K562 (cell line): ENCODE data around the gene IL4R. TPM values are rescaled to one million over a fixed set of nuclear protein-coding genes. Genes with fewer than 3 reads are reported as not detected.

Source experiments
- ATAC-seq: fragments of 200-7000 bp; cut with Tn5 transposase; 3 replicates; pipeline ENCODE4 v1.9.1; 2020; ENCODE audit warnings: moderate library complexity
- BruUV-seq: library from RNA; stranded (reverse); fragments of 400-500 nt; replicated peaks from 2 replicates; lab custom pipeline; 2021; lab: Mats Ljungman, UMichigan
- CTCF ChIA-PET: fragments of 300-600 bp; formaldehyde crosslinking; extraction: SDS; loops from one replicate; lab custom pipeline; 2021; ENCODE audit warnings: low intra/inter-chr PET ratio; lab: Yijun Ruan, JAX
- POLR2A ChIA-PET: fragments of 300-600, 350-650 bp; sonication (Branson Sonifier 250); formaldehyde crosslinking; extraction: SDS; loops from one replicate; lab custom pipeline; 2021; ENCODE audit warnings: antibody characterized with exemption, inconsistent platforms; lab: Yijun Ruan, JAX
- DNase-seq, 4 experiments: peaks; one replicate each; pipeline versions ENCODE4 v3.0.0 to v3.0.0-alpha.2; 2011 to 2018; ENCODE audit warnings: low spot score in 3 of 4, mixed read lengths in 3 of 4; ENCODE audit errors: extremely low read depth in 1 of 4
- FAIRE-seq: peaks from 2 replicates; lab custom pipeline; 2011; peaks lifted over from hg19 to GRCh38; lab: Jason Lieb, UNC
- H2AFZ ChIP-seq: 2 replicates; pipeline ENCODE4 v1.6.0; 2011; ENCODE audit warnings: low read depth, low read length, control low read depth, inconsistent platforms
- H3K27ac ChIP-seq: fragments of 200-600 bp; 3 replicates; pipeline ENCODE4 v1.8.0; 2011; ENCODE audit warnings: low read depth, mild to moderate bottlenecking, control low read depth, inconsistent platforms, low read length, moderate library complexity, mixed read lengths; ENCODE audit errors: extremely low read depth
- H3K27me3 ChIP-seq, 2 experiments: fragments of 300-600 bp in 1 of 2; 2 replicates in 1 of 2; 3 replicates in 1 of 2; pipeline versions ENCODE4 v1.6.0 to v1.8.0; 2011; ENCODE audit warnings: inconsistent platforms in 2 of 2, low read length in 2 of 2, mild to moderate bottlenecking in 1 of 2, mixed read lengths in 1 of 2, moderate library complexity in 1 of 2; ENCODE audit not compliant: control insufficient read depth in 2 of 2, insufficient read depth in 2 of 2
- H3K36me3 ChIP-seq: fragments of 300-600 bp; 3 replicates; pipeline ENCODE4 v1.8.0; 2011; ENCODE audit warnings: mild to moderate bottlenecking, low read length, inconsistent platforms; ENCODE audit not compliant: control insufficient read depth, insufficient read depth
- H3K4me1 ChIP-seq, 2 experiments: fragments of 200-600 bp in 1 of 2; replicated peaks in 1 of 2; 2 replicates in 1 of 2; 3 replicates in 1 of 2; pipeline versions ENCODE4 v1.5.1 to v1.8.0; 2011; ENCODE audit warnings: inconsistent platforms in 2 of 2, low read length in 2 of 2, mild to moderate bottlenecking in 1 of 2, mixed read lengths in 1 of 2, moderate library complexity in 1 of 2; ENCODE audit not compliant: control insufficient read depth in 2 of 2, insufficient read depth in 2 of 2
- H3K4me2 ChIP-seq: 2 replicates; pipeline ENCODE4 v1.6.1; 2011; ENCODE audit warnings: low read length, control low read depth, inconsistent platforms, mixed read lengths; ENCODE audit not compliant: insufficient read depth
- H3K4me3 ChIP-seq: fragments of 200-600 bp; sonication (generic), shearing (Covaris generic); 2 replicates; pipeline ENCODE4 v1.5.1; 2016; ENCODE audit warnings: control low read depth, inconsistent platforms
- H3K79me2 ChIP-seq: fragments of 200-600 bp; 3 replicates; pipeline ENCODE4 v1.8.0; 2011; ENCODE audit warnings: low read length, inconsistent platforms; ENCODE audit not compliant: control insufficient read depth, insufficient read depth
- H3K9ac ChIP-seq, 2 experiments: 2 replicates each; pipeline versions ENCODE4 v1.6.0 to v1.6.1; 2011; ENCODE audit warnings: low read depth in 2 of 2, low read length in 2 of 2, control low read depth in 1 of 2, inconsistent platforms in 1 of 2, mild to moderate bottlenecking in 1 of 2, mixed read lengths in 1 of 2; ENCODE audit not compliant: insufficient read depth in 1 of 2
- H3K9me1 ChIP-seq: one replicate; pipeline ENCODE4 v1.6.0; 2011; ENCODE audit warnings: inconsistent platforms, mild to moderate bottlenecking, low read length, moderate library complexity; ENCODE audit not compliant: control insufficient read depth, insufficient read depth
- H3K9me3 ChIP-seq: replicated peaks from 2 replicates; pipeline ENCODE4 v1.5.1; 2011; ENCODE audit warnings: low read depth, low read length, inconsistent platforms; ENCODE audit not compliant: control insufficient read depth, insufficient read depth
- H4K20me1 ChIP-seq: replicated peaks from 2 replicates; pipeline ENCODE4 v1.6.1; 2011; ENCODE audit warnings: low read length, inconsistent platforms, mixed read lengths; ENCODE audit not compliant: control insufficient read depth, insufficient read depth
- BCOR ChIP-seq: fragments of 450-650 bp; IDR thresholded peaks from 2 replicates; pipeline ENCODE4 v1.6.1; 2016
- CBX1 ChIP-seq: sonication (generic); IDR thresholded peaks from 2 replicates; pipeline ENCODE4 v1.6.1; 2016; ENCODE audit warnings: antibody characterized with exemption, low read depth, mild to moderate bottlenecking
- CSDE1 ChIP-seq, 2 experiments: fragments of 450-650 bp; IDR thresholded peaks; 2 replicates each; pipeline ENCODE4 v1.6.1; 2016; ENCODE audit warnings: mild to moderate bottlenecking in 1 of 2
- L3MBTL2 ChIP-seq: fragments of 450-650 bp; IDR thresholded peaks from 2 replicates; pipeline ENCODE4 v1.6.1; 2016; ENCODE audit warnings: mild to moderate bottlenecking, moderate library complexity
- MECOM ChIP-seq: fragments of 250-450 bp; sonication (Bioruptor Pico); IDR thresholded peaks from 2 replicates; pipeline ENCODE4 v1.8.0; 2022; ENCODE audit warnings: inconsistent platforms
- RBM25 ChIP-seq: fragments of 200-400 bp; formaldehyde crosslinking; IDR thresholded peaks from 2 replicates; pipeline ENCODE4 v1.6.1; 2018; ENCODE audit warnings: low read length, low read depth, moderate library complexity; ENCODE audit not compliant: severe bottlenecking
- ZFP36 ChIP-seq: fragments of 150-350 bp; IDR thresholded peaks from 2 replicates; pipeline ENCODE4 v1.6.1; 2018; ENCODE audit warnings: low read length, low read depth; ENCODE audit not compliant: partially characterized antibody
- ZNF324 ChIP-seq: fragments of 250-450 bp; sonication (Bioruptor Pico); IDR thresholded peaks from 2 replicates; pipeline ENCODE4 v1.4.0; 2020; ENCODE audit warnings: mild to moderate bottlenecking
- ZNF436 ChIP-seq: fragments of 250-450, 450-650 bp; sonication (Bioruptor Pico); formaldehyde crosslinking; IDR thresholded peaks from 2 replicates; pipeline ENCODE4 v1.7.0; 2020; ENCODE audit warnings: mild to moderate bottlenecking
- WGBS: fragments of 100-300 bp; shearing (Covaris generic); methylation state at CpG from one replicate; pipeline ENCODE4 v1.1.6; 2016; ENCODE audit warnings: low coverage, mixed read lengths; ENCODE audit not compliant: insufficient coverage; ENCODE audit errors: missing lambda C conversion rate; 5-methylcytosine and 5-hydroxymethylcytosine counted together
- in situ Hi-C: fragments of 300-500 bp; cut with MboI; formaldehyde crosslinking; loops from 4 replicates; pipeline ENCODE4 v1.15.0; 2018; ENCODE audit warnings: inconsistent platforms, mixed read lengths
- intact Hi-C: fragments of 100-400 bp; cut with micrococcal nuclease; formaldehyde crosslinking; loops from 2 replicates; pipeline ENCODE4 v1.14.2; 2022
- polyA plus RNA-seq, 8 experiments: library from polyadenylated mRNA; depleted of rRNA in 4 of 8; stranded (reverse) in 5 of 8; unstranded in 3 of 8; fragments of >200 nt; fragmentation: Nextera tagmentation in 2 of 8; fragmentation: Illumina TruSeq in 1 of 8; extraction: Ambion mirVana in 2 of 8; extraction: Trizol in 1 of 8; gene quantifications; 2 replicates each; pipeline versions ENCODE4 v1.2.1 to v1.2.3, GENCODE V29; 2011 to 2014; ENCODE audit warnings: inconsistent platforms in 1 of 8, missing spikeins in 1 of 8
- total RNA-seq, 7 experiments: library from RNA; depleted of rRNA in 6 of 7; stranded (reverse); fragments of >200 nt in 6 of 7; fragmentation: Illumina TruSeq in 2 of 7; extraction: Trizol in 2 of 7; gene quantifications; 2 replicates each; pipeline versions ENCODE4 v1.2.1 to v1.2.3, GENCODE V29; 2011 to 2021; ENCODE audit warnings: low replicate concordance in 1 of 7
- TF ChIP-seq, protein P1 (sequence below): fragments of 450-650 bp; IDR thresholded peaks from 2 replicates; pipeline ENCODE4 v1.6.1; 2017; ENCODE audit warnings: antibody characterized with exemption
- TF ChIP-seq, protein P2 (sequence below), 2 experiments: fragments of 450-650 bp in 1 of 2; sonication (generic) in 1 of 2; formaldehyde crosslinking; conservative IDR thresholded peaks; 2 replicates each; pipeline versions ENCODE4 v1.4.0 to v1.8.1; 2020 to 2022; ENCODE audit warnings: mild to moderate bottlenecking in 1 of 2, missing genetic modification reagents in 1 of 2

The IL4R gene
- total and polyA plus RNA-seq, 9 of the 15 experiments (the other 6 are each of a cell fraction or from before 2014, with no cell fraction given), result 0.17 to 5.8 (median 3.3) TPM

DNA sequence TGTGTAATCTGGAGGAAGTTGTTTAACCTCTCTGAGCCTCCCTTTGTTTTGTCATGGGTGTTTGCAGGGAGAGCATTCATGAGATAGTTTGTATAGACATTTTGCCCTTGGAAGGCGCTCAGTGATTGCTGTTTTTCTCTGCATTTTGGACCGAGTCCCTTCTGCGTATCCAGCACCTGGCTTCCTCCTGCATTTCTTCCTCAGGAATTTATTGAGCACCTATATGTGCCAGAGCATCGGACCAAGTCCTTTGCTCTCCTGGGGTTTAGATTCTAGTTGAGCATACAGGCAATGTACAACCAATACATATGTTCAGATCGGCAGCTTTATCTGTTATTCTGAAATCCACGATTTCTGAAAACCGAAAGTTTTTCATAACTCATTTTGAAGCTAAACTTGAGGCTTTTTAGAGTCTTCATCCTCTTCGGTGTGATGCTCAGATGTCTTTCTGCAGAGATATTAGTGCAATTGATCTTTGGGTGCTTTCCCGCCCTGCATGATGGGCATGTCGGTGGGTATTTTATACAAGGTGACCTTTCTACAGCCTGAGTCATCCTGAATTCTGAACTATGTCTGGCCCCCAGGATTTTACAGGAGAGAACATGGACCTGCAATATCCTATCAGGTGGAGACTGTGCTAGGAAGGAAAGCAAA lies 4.1 kb downstream of the IL4R start:
- DNase-seq (no peak), FAIRE-seq (no peak), ATAC-seq (no peak)
- H3K4me2 ChIP-seq, result no peak overlapping the region
- H3K36me3 ChIP-seq, result no peaks in the 10 kb centered on the region
- H3K4me3 ChIP-seq, result no peak overlapping the region
- H2AFZ ChIP-seq, result no peak overlapping the region
- no peaks in the 10 kb centered on the region for H3K9me3 ChIP-seq
- TF ChIP-seq CSDE1 (IDR thresholded peaks at IDR 0.05), result no peak
- H3K27ac ChIP-seq, result no peak overlapping the region
- in situ Hi-C loops, result no loop called here
- ChIA-PET CTCF (no interaction called here), POLR2A (interaction anchor here (0.6 to 0.7 kb wide), 2 partner anchors 11 to 59 kb away, joined by 3 to 4 read pairs; no protein-coding TSS in a partner anchor)
- no peaks in the 10 kb centered on the region for H3K79me2 ChIP-seq
- peaks cover 4 to 14% of the 10 kb centered on the region in 2 experiments; a peak in 4 of 5 replicates for H3K4me1 ChIP-seq
- H3K9me1 ChIP-seq, result no peaks in the 10 kb centered on the region
- H3K27me3 ChIP-seq, result peaks cover 6 to 37% of the 10 kb centered on the region in 2 experiments; a peak in 4 of 5 replicates
- H3K9ac ChIP-seq, result no peak overlapping the region
- 27% methylated on average over 10 of the region's 10 CpGs for WGBS
- intact Hi-C loops, result no loop called here
- H4K20me1 ChIP-seq, result peaks cover 7% of the 10 kb centered on the region; the same call in 1 of the 2 replicates
- BruUV-seq, result no TSS peak

DNA sequence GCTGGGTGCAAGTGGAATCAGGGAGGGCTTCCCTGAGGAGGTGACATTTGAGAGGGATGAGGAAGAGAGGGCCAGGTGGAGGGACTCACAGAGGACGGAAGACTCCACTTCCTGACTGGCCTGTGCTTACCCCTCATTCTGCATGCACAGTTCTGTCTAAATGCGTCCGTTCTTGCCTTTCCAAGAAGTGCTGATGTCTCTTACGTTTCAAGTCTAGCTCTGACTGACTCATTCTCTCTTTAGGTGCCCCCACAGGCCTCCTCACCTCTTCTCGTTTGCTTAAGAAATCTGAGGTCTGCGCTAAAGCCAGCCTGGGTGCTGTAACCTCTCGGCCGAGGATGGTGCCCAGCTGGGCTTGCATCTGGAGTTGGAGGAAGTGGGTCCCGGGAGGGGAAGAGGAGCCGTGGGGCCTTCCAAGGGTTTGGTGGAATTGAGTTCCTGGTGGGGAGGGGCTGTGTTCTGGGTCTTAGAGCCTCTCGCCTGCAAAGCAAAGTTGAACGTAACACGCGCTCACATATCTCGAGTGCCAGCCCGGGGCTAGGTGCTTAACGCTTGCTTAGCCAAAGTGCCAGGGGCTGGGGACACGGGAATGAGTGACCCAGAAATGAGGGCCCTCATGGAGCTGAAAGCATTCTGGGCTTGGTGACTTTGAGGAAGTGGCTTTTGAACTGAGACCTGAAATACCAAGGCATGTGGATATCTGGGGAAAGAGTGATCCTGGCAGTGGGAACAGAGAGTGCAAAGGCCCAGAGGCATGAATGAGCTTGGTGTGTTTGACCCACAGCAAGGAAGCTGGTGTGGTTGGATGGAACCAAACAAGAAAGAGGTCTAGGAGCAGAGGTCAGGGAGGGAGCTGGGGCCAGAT lies 4.8 kb downstream of the IL4R start:
- no peak overlapping the region for H3K9ac ChIP-seq
- POLR2A ChIA-PET, result interaction anchor here (0.9 kb wide), 1 partner anchor 30 kb away, joined by 4 read pairs; no protein-coding TSS in a partner anchor
- no peak for ATAC-seq
- H3K4me1 ChIP-seq, result peaks cover 0 to 10% of the 10 kb centered on the region in 2 experiments; a peak in 2 of 5 replicates
- peaks cover 7% of the 10 kb centered on the region; the same call in 1 of the 2 replicates for H4K20me1 ChIP-seq
- H3K27ac ChIP-seq, result no peak overlapping the region
- CTCF ChIA-PET, result no interaction called here
- H3K9me3 ChIP-seq, result no peaks in the 10 kb centered on the region
- no peaks in the 10 kb centered on the region for H3K79me2 ChIP-seq
- H3K4me2 ChIP-seq, result no peak overlapping the region
- H3K4me3 ChIP-seq, result no peak overlapping the region
- FAIRE-seq, result no peak
- 32% methylated on average over 17 of the region's 18 CpGs for WGBS
- in situ Hi-C loops, result no loop called here
- H3K9me1 ChIP-seq, result no peaks in the 10 kb centered on the region
- H3K27me3 ChIP-seq, result peaks cover 3 to 30% of the 10 kb centered on the region in 2 experiments; a peak in 3 of 5 replicates
- BruUV-seq, result no TSS peak
- DNase-seq, result no peak
- intact Hi-C loops, result no loop called here
- no peak overlapping the region for H2AFZ ChIP-seq
- no peaks in the 10 kb centered on the region for H3K36me3 ChIP-seq
- peak; percentile 66 for TF ChIP-seq BCOR
- peak; percentile 97 for TF ChIP-seq ZFP36
- TF ChIP-seq, protein P1, sequence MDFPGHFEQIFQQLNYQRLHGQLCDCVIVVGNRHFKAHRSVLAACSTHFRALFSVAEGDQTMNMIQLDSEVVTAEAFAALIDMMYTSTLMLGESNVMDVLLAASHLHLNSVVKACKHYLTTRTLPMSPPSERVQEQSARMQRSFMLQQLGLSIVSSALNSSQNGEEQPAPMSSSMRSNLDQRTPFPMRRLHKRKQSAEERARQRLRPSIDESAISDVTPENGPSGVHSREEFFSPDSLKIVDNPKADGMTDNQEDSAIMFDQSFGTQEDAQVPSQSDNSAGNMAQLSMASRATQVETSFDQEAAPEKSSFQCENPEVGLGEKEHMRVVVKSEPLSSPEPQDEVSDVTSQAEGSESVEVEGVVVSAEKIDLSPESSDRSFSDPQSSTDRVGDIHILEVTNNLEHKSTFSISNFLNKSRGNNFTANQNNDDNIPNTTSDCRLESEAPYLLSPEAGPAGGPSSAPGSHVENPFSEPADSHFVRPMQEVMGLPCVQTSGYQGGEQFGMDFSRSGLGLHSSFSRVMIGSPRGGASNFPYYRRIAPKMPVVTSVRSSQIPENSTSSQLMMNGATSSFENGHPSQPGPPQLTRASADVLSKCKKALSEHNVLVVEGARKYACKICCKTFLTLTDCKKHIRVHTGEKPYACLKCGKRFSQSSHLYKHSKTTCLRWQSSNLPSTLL, result no peak
- TF ChIP-seq ZNF324 (CRISPR knock-in tag), result no peak
- TF ChIP-seq MECOM, result no peak
- no peak for TF ChIP-seq L3MBTL2
- TF ChIP-seq ZNF436 (CRISPR knock-in tag), result peak; percentile 66; the same call in 1 of the 2 replicates
- 0 out of 2 replicates have a peak, but pooled peaks have one; percentile 27 for TF ChIP-seq CBX1
- peak; percentile 90 for TF ChIP-seq RBM25
- TF ChIP-seq, protein P2, sequence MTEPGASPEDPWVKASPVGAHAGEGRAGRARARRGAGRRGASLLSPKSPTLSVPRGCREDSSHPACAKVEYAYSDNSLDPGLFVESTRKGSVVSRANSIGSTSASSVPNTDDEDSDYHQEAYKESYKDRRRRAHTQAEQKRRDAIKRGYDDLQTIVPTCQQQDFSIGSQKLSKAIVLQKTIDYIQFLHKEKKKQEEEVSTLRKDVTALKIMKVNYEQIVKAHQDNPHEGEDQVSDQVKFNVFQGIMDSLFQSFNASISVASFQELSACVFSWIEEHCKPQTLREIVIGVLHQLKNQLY (CRISPR knock-in tag; conservative IDR thresholded peaks at IDR 0.05), result no peak
